PC-3 (cell line): ENCODE data around the gene SNX19.

Source experiments
- EZH2phosphoT487 ChIP-seq: fragments of 300-600 bp; sonication (generic); IDR thresholded peaks from 2 replicates; pipeline ENCODE4 v1.6.1; 2018; ENCODE audit warnings: mild to moderate bottlenecking, antibody characterized with exemption, low read length, borderline replicate concordance
- TF ChIP-seq, protein P1 (sequence below): fragments of 300-600 bp; sonication (generic); conservative IDR thresholded peaks from 2 replicates; pipeline ENCODE4 v1.5.1; 2017; ENCODE audit warnings: antibody characterized with exemption, low read depth, mild to moderate bottlenecking, low read length

DNA sequence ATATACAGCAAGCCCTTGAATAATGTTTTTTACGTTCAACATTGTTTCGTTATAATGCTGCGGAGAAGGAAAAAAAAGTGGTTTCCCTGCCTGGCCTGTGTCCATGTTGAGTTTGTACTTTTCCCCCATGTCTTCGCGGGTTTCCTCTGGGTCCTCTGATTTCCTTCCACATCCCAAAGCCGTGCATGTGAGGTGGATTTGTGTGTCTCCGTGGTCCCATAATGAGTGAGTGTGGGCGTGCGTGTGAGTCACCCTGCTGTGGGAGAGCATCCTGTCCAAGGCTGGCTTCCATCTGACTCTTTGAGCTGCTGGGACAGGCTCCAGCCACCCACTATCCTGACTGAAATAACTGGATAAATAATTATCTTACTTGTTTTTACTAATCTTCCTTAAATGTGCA is 29.6 kb upstream of the SNX19 start:
- TF ChIP-seq, protein P1, sequence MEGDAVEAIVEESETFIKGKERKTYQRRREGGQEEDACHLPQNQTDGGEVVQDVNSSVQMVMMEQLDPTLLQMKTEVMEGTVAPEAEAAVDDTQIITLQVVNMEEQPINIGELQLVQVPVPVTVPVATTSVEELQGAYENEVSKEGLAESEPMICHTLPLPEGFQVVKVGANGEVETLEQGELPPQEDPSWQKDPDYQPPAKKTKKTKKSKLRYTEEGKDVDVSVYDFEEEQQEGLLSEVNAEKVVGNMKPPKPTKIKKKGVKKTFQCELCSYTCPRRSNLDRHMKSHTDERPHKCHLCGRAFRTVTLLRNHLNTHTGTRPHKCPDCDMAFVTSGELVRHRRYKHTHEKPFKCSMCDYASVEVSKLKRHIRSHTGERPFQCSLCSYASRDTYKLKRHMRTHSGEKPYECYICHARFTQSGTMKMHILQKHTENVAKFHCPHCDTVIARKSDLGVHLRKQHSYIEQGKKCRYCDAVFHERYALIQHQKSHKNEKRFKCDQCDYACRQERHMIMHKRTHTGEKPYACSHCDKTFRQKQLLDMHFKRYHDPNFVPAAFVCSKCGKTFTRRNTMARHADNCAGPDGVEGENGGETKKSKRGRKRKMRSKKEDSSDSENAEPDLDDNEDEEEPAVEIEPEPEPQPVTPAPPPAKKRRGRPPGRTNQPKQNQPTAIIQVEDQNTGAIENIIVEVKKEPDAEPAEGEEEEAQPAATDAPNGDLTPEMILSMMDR, result no peak
- no peak for TF ChIP-seq EZH2phosphoT487
